Activated CD8-positive, alpha-beta memory T cell treated with anti-CD3 and anti-CD28 coated beads, Interleukin-2, amount 50 U/mL, for 48 hours (primary cell): ENCODE measurements around the gene TMEM181.
A peak's percentile ranks its signal among the peaks of the same experiment; 100 is the strongest.

Source experiments
- DNase-seq: peaks from one replicate; pipeline ENCODE4 v3.0.0-alpha.2; 2020

TMEM181 gene

DNA sequence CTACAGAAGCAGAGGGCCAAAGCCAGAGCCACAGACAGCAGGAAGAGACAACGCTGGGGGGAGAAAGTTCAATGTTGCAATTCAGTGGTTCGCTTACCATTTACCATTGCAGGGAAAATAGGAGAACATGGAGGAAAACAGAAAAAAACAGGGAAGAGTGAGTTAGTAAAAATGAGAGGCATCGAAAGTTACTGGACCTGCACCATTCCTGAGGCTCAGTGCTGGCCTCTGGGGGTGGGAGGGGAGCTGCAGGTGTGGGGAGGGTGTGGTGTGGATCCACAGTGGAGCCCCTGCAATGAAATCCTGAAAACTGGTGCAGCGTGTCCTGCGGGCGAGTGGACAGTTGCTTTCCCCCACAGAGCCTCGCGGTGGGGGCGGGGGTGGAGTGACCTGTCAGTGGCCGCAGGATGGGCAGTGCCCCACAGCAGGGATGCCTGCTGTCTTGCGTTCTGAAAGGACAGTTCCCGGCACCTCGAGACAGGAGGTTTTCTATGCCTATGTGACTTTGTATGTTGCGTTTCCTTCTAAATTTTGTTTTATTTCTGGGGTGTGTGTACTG lies 5.7 kb downstream of the TMEM181 start:
- peak; percentile 48 for DNase-seq

DNA sequence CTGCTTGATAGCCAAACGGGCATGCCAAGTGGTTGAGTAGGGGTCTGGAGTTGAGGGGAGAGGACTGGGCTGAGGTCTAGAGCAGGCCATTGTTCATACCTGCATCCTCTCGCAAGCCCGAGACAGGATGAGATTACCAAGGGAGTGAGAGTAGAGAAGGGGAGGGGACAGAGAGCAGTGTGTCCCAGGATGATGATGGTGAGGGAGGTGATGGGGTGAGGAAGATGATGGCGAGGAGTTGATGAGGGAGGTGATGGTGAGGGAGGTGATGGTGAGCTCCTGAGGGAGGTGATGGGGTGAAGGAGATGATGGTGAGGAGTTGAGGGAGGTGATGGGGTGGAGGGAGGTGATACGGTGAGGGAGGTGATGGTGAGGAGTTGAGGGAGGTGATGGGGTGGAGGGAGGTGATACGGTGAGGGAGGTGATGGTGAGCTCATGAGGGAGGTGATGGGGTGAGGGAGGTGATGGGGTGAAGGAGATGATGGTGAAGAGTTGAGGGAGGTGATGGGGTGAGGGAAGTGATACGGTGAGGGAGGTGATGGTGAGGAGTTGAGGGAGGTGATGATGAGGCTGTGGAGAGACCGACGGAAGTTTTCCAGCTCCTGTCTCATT lies 6.4 kb downstream of the TMEM181 start:
- DNase-seq, result peak; percentile 43

DNA sequence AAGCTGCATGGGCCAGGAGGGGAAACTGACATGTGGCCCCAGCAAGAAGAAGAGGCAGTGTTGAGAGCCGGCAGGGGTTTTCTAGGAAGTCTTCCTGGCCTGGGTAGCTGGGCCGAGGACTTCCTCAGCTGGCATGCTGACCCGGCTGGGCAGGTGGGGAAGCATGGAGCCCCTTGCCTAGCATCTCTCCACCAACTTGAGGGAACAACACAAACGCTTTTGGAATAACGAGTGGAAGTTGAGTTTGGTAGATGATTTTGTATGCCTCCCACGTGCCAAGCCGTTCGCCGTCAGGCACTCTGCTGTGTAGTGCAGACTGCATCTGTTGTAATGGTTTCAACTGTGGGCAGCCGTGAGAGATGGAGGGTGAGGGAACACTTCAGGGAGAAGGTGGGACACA lies 7.3 kb downstream of the TMEM181 start:
- no peak for DNase-seq

DNA sequence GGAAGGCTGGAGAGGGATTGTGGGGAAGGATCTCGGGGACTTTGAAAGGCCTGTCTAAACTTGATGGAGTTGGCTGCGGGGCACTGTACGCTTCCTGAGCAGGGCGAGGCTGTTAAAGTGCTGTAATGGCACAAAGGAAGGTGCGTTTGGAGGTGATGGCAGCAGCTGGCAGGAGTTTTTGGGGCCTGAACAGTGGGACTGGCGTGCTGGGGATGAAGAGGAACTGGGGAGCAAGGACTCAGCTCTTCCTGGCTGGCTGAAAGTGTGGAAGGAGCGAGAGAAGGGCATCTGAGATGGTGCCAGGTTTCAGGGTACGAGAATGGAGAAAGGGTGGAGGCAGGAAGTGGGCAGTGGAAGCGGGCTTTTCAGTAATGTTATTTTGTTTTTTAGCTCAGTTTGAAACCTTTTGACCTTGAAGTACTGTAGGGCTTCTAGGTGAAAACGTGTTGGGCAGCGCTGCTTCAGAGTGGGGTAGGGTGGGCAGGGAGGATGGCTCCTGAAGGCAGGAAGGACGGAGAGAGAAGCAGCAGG lies 8.0 kb downstream of the TMEM181 start:
- DNase-seq, result no peak

DNA sequence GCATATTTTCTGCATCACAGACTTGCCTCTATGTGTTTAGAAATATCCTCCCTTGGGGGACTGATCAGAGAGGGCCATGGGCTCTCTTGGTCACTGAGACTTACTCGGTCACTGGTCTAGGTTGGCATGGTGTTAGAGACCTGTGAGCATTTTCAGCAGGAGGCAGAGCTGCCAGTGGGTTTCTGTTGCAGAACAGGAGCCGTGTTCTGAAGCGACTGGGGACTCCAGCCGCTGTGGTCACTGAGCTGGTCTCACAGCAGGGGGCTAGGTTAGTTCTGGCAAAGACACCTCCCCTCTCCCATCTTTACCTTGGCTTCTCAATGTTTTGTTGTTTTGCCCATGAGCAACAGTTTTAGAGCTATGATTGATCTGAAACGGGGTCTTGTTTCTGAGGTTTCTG lies 8.7 kb downstream of the TMEM181 start:
- peak; percentile 52 for DNase-seq

DNA sequence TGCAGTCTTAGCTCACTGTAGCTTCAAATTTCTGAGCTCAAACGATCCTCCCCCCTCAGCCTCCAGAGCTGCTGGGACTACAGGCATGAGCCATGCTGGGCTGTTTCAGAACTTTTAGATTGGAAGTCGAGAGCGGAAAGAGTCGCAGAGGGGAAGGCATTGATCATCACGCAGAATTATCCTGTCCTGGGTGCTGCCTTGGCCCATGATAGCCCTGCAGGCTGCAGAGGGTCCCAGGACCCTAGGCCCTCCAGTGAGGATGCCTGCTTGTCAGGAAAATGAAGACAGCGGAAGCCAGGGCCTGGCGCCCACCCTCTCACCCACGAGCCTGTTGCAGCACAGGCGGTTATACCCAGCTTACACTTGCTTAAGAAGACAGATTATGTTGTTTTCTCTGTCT lies 9.1 kb downstream of the TMEM181 start:
- DNase-seq, result peak; percentile 38

GRCh38 chr6:158570681-158570962 lies 10.7 kb downstream of the TMEM181 start:
- DNase-seq, result no peak

DNA sequence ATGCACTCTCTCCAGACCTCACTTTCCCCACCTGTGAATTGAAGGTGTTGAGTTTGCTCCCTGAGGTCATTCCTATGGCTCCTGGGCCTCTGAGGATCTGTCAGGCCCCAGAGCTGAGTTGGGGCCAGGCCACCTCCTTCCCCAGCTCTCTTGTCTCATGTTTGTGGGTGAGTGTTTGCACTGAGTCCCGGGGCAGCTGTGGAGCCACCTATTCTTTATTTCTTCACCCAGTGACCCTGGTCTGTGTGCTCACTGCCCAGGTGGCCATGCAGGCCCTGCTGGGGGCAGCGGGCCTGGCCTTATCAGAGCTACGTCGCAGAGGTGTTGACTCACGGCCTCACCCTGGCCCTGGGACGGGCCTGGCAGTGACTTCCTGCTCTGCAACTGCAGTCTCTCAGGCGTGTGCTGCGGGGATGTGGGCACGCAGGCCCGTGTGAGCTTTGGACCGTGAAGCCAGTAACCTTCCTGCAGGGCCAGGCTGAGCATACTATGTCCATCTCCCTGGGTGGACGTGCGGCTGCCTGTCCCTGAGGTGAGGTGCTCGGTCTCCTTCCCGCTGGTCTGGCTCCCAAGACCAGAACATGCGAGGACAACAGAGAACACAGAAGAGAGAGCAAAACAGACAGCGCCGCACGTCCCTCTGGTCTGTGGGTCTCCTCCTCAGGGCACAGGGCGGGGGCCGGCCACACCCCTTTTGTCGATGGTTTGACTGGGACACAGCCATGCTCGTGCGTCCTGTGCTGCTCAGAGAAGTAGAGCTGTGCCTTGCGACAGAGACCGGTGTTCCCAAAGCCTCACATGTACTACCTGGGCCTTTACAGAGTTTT lies 12.1 kb downstream of the TMEM181 start:
- peak; percentile 48 for DNase-seq

DNA sequence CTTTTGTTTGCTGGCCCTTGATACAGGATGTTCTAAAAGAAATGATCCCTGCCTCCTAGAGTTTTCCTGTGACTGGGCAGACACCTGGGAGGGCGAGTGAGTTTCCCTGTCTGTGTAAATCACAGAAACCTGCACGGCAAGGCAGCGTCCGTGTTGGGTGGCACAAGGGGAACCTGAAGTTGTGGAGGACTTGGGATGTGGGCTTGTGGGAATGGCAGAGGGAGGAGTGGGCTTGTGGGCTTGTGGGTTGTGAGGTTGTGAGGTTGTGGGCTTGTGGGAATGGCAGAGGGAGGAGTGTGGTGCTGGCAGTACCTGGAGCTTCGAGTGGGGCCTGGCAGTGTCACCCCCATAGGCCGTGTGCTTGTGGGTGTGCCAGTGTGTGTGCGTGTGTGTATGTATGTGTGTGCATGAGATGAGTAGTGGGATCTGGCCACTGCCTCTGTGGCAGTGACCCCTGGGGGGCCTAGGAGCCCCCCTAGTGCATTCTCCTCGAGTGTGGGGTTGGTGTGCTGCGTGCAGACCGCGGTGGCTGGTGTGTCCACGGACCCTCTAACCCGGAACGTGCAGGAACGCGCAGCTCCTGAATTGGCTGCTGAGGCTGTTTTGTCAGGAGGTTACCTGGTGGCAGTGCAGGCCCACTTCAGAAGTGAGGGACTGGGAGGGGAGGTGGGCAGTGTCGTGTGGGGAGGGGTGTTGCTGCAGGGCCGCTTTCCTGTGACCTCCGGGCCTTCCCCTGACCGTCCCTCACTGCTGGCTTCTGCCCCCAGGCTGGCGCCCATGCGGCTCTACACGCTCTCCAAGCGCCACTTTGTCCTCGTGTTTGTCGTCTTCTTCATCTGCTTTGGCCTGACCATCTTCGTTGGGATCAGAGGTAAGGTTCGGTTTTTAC lies 13.0 kb downstream of the TMEM181 start:
- no peak for DNase-seq

DNA sequence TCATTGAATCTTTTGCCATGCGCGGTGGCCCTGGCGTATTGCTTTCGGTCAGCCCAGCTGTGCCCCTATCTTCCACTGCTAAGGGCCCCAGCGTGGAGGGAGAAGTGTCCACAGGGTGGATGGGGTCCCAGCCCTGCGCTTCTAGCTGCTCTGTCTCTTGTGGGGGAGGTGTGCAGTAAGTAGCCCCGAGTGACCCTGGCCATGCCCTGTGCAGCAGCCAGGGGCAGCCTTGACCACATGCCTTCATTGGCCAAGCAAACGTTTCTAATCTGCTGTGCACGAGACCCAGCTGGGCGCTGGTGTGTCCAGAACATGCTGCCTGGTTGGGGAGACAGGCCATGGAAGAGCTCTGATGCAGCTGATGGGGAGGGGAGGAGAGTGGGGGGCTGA lies 13.6 kb downstream of the TMEM181 start:
- DNase-seq, result peak; percentile 42

GRCh38 chr6:158574800-158575199 lies 14.9 kb downstream of the TMEM181 start:
- peak; percentile 18 for DNase-seq

DNA sequence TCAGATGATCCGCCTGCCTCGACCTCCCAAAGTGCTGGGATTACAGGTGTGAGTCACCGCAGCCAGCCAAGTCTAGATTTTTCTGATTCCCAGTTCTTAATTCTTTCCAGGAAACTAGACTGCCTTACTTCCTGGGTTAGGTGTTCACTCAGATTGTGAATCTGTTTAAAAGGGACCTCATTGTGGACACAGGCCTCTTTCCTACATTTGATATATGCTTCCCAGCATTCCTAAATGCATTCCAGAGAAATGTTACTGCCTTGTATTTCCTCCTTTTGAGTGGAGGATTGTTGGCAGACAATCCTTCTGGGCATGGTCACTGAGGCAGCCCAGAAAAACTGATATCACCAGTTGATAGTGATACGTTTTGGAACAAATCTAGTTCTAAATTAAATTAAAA lies 15.7 kb downstream of the TMEM181 start:
- no peak for DNase-seq

DNA sequence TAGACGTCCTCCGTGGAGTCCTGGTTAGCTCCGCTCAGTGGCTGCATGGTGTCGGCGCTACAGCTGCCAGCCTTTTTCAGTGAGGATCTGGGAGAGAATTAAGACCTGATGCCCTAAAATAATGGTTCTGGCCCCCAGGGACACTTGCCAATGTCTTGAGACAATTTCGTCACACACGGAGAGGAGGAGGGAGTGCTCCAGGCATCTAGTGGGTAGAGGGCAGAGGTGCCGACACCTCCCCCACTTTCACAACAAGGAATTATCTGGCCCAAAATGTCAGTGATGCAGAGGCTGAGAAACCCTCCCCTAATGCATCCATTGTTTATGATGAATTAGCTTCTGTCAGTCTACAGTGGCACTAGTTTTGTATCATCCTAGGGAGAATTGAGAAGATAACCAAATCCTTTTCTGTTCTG lies 24.4 kb downstream of the TMEM181 start:
- DNase-seq, result no peak

DNA sequence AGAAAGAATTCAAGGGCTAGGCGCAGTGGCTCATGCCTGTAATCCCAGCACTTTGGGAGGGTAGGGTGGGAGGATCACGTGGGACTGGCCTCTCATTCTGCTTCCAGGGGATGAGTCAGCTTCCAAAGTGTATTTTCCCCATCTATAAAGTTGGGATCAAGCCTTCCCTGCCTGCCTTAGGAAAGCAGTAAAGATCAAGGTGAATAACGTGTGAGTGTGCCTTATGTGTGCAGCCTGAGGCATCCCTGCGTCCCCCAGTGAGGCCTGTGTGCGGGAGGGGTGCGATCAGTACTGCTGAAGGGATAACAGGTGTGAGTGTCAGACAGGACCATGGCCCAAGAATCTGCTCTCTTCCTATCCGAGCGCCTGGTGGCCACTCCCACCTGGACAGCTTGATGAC lies 26.8 kb downstream of the TMEM181 start:
- no peak for DNase-seq

- DNase-seq, result no peak
These were observed 29.5 kb downstream of the TMEM181 start for GRCh38 chr6:158589366-158589765.

DNA sequence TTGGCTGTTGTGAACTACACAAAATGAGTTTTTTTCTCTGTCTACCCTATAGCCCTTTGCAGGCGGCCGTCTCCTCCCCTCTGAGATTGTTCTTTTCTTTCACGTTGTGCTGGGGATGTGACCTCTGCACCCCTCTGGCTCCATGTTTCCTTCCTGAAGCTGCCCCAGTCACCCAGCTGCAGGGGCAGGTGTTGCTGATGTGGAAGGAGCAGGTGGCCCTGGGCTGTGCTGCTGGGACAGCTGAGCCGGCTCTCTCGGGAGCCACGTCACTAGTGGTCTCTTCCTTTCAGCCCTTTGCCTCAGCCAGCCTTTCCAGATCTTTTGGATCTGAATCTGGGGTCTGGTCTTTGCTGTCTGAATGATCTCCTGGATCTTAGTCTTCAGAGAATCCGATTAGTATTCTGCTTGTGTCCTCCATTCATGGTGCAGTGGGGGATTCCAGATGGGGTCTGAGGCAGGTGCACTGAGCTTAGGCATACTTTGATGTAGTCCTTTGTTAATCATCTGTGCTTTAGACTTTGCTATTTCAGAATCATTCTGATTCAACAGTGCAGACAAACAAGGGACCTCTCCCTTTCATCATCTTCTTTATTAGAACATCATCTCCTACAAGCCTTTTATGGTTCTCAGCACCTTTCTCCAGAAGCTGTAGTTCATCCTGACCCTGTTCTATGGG lies 31.4 kb downstream of the TMEM181 start:
- DNase-seq, result no peak

- DNase-seq, result peak; percentile 0
These were observed 31.9 kb downstream of the TMEM181 start for GRCh38 chr6:158591810-158592209.

- no peak for DNase-seq
These were observed 33.8 kb downstream of the TMEM181 start for GRCh38 chr6:158593670-158594069.

DNA sequence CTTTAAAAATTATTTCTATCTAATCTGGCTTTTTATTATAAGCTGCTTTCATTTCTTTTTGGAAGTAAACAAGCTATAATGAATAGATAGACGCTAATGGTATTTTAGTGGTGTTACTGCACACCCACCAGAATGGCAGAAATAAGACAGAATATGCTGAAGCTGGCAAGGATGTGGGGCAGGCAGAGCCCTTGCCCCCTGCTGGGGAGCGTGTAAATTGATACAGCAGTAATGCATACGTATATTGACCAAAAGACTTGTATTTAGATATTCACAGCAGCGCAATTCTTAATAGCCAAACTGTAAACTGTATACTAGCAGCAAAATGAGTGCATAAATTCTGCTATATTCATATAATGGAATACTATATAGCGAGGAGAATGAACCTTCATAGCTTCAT lies 35.3 kb downstream of the TMEM181 start:
- DNase-seq, result no peak

DNA sequence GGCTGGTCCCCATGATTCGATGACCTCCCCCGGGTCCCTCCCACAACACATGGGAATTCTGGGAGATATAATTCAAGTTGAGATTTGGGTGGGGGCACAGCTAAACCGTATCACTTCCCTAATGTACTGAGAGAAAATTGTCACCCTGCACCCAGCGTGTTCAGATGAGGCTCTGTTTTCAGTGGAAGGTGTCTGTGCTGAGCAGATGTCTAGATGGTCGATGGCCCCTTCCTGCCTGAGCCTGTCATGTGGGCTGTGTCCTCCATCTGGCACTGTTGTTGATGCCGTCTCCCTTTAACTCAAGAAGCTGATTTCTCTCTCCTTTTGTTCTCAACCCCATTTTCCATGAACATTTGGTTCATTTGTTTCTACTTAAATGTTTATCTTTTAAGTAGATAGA lies 37.0 kb downstream of the TMEM181 start:
- no peak for DNase-seq

GRCh38 chr6:158597565-158597964 lies 37.7 kb downstream of the TMEM181 start:
- DNase-seq, result no peak

DNA sequence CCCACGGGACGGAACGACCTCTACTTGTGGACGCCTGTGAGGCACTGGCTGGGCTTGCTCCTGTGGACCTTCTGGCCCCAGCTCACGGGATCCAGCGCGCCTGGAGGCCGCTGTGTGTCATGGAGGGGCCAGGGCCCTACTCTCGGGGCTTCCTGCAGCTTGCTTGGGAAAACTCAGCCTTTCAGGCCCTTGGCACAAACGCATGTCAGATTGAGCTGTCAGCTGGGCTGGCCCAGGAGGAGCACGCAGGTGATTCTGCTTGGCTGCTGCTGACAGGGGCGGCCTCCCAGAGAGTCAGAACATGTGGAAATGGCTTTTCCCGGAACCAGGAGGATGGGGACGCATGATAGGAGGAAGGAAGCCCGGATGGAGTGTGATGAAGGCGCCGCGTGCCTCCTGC lies 39.7 kb downstream of the TMEM181 start:
- DNase-seq, result no peak
